ENCODE results near the gene RASAL2.
"Not testable (repeated sequence)": the region's sequence is repeated elsewhere in the genome, so short reads cannot be mapped to it uniquely, and the experiment has no call there.

RASAL2 gene

GRCh38 chr1:178061620-178062019, 32.3 kb upstream of the RASAL2 start:
- no peak overlapping the region for H3K4me3 Mint-ChIP-seq
- H3K27me3 Mint-ChIP-seq = no peaks in the 10 kb centered on the region
- H3K27ac Mint-ChIP-seq = no peak overlapping the region
- DNase-seq (no peak), ATAC-seq (no peak)
- no peaks in the 10 kb centered on the region for H3K4me1 Mint-ChIP-seq
- no peaks in the 10 kb centered on the region for H3K36me3 Mint-ChIP-seq (ENCODE audit: low read depth)
- peaks cover 4% of the 10 kb centered on the region for H3K9me3 Mint-ChIP-seq

GRCh38 chr1:178064191-178064821, 29.6 kb upstream of the RASAL2 start:
- H3K36me3 Mint-ChIP-seq (ENCODE audit: low read depth) = no peaks in the 10 kb centered on the region
- ATAC-seq (no peak), DNase-seq (no peak)
- no peaks in the 10 kb centered on the region for H3K27me3 Mint-ChIP-seq
- H3K27ac Mint-ChIP-seq = no peak overlapping the region
- H3K4me1 Mint-ChIP-seq = no peaks in the 10 kb centered on the region
- no peak overlapping the region for H3K4me3 Mint-ChIP-seq
- H3K9me3 Mint-ChIP-seq = peaks cover 4% of the 10 kb centered on the region

- DNase-seq = no peak
- no peaks in the 10 kb centered on the region for H3K4me1 Mint-ChIP-seq
- peaks cover 4% of the 10 kb centered on the region for H3K9me3 Mint-ChIP-seq
- H3K4me3 Mint-ChIP-seq = no peak overlapping the region
- no peak overlapping the region for H3K27ac Mint-ChIP-seq
- ATAC-seq = no peak
- no peaks in the 10 kb centered on the region for H3K36me3 Mint-ChIP-seq (ENCODE audit: low read depth)
- no peaks in the 10 kb centered on the region for H3K27me3 Mint-ChIP-seq
These were observed 28.7 kb upstream of the RASAL2 start for GRCh38 chr1:178065250-178065649.

GRCh38 chr1:178066296-178066907, 27.5 kb upstream of the RASAL2 start:
- no peaks in the 10 kb centered on the region for H3K36me3 Mint-ChIP-seq (ENCODE audit: low read depth)
- DNase-seq (no peak), ATAC-seq (no peak)
- no peak overlapping the region for H3K27ac Mint-ChIP-seq
- H3K4me1 Mint-ChIP-seq = no peaks in the 10 kb centered on the region
- no peak overlapping the region for H3K4me3 Mint-ChIP-seq
- no peaks in the 10 kb centered on the region for H3K27me3 Mint-ChIP-seq
- peaks cover 4% of the 10 kb centered on the region for H3K9me3 Mint-ChIP-seq

GRCh38 chr1:178066908-178067614, 26.8 kb upstream of the RASAL2 start:
- Mint-ChIP-seq H3K9me3 (peaks cover 4% of the 10 kb centered on the region), H3K27me3 (no peaks in the 10 kb centered on the region), H3K36me3 (ENCODE audit: low read depth) (no peaks in the 10 kb centered on the region), H3K4me1 (no peaks in the 10 kb centered on the region), H3K27ac (no peak overlapping the region), H3K4me3 (no peak overlapping the region)
- ATAC-seq = no peak
- DNase-seq = no peak

- no peaks in the 10 kb centered on the region for H3K36me3 Mint-ChIP-seq (ENCODE audit: low read depth)
- DNase-seq = no peak
- peaks cover 2% of the 10 kb centered on the region for H3K27me3 Mint-ChIP-seq
- H3K4me1 Mint-ChIP-seq = no peaks in the 10 kb centered on the region
- no peak overlapping the region for H3K27ac Mint-ChIP-seq
- no peak overlapping the region for H3K4me3 Mint-ChIP-seq
- no peak for ATAC-seq
- H3K9me3 Mint-ChIP-seq = peaks cover 4% of the 10 kb centered on the region
These were observed 22.1 kb upstream of the RASAL2 start for GRCh38 chr1:178071811-178072210.

- Mint-ChIP-seq H3K4me3 (no peak overlapping the region), H3K36me3 (ENCODE audit: low read depth) (no peaks in the 10 kb centered on the region), H3K27me3 (peaks cover 2% of the 10 kb centered on the region), H3K9me3 (peaks cover 4% of the 10 kb centered on the region), H3K27ac (no peak overlapping the region), H3K4me1 (no peaks in the 10 kb centered on the region)
- DNase-seq (no peak), ATAC-seq (no peak)
These were observed 21.6 kb upstream of the RASAL2 start for GRCh38 chr1:178072326-178072725.

- no peak for ATAC-seq
- Mint-ChIP-seq H3K27ac (no peak overlapping the region), H3K4me1 (no peaks in the 10 kb centered on the region)
These were observed 18.6 kb upstream of the RASAL2 start for GRCh38 chr1:178075333-178075732.

GRCh38 chr1:178076607-178077006, 17.3 kb upstream of the RASAL2 start:
- H3K9me3 Mint-ChIP-seq = peaks cover 4% of the 10 kb centered on the region
- H3K4me3 Mint-ChIP-seq = no peak overlapping the region
- no peak for DNase-seq
- no peak overlapping the region for H3K27ac Mint-ChIP-seq
- H3K36me3 Mint-ChIP-seq (ENCODE audit: low read depth) = no peaks in the 10 kb centered on the region
- peaks cover 2% of the 10 kb centered on the region for H3K27me3 Mint-ChIP-seq
- H3K4me1 Mint-ChIP-seq = no peaks in the 10 kb centered on the region
- ATAC-seq = no peak

More at GRCh38 chr1:178075333-178075732, 18.6 kb upstream of the RASAL2 start:
- no peaks in the 10 kb centered on the region for H3K36me3 Mint-ChIP-seq (ENCODE audit: low read depth)
- peaks cover 4% of the 10 kb centered on the region for H3K9me3 Mint-ChIP-seq
- DNase-seq = no peak
- H3K27me3 Mint-ChIP-seq = peaks cover 2% of the 10 kb centered on the region
- no peak overlapping the region for H3K4me3 Mint-ChIP-seq

GRCh38 chr1:178077917-178078316, 16.0 kb upstream of the RASAL2 start:
- peaks cover 4% of the 10 kb centered on the region for H3K9me3 Mint-ChIP-seq
- no peaks in the 10 kb centered on the region for H3K4me1 Mint-ChIP-seq
- ATAC-seq = no peak
- H3K27ac Mint-ChIP-seq = no peak overlapping the region
- H3K27me3 Mint-ChIP-seq = peaks cover 2% of the 10 kb centered on the region
- H3K36me3 Mint-ChIP-seq (ENCODE audit: low read depth) = no peaks in the 10 kb centered on the region
- DNase-seq = no peak
- H3K4me3 Mint-ChIP-seq = no peak overlapping the region

- Mint-ChIP-seq H3K27me3 (peaks cover 17% of the 10 kb centered on the region), H3K36me3 (ENCODE audit: low read depth) (no peaks in the 10 kb centered on the region), H3K4me1 (no peaks in the 10 kb centered on the region), H3K9me3 (peaks cover 7% of the 10 kb centered on the region), H3K4me3 (no peak overlapping the region), H3K27ac (no peak overlapping the region)
- ATAC-seq = no peak
- no peak for DNase-seq
These were observed 7.6 kb upstream of the RASAL2 start for GRCh38 chr1:178086294-178086693.

GRCh38 chr1:178086766-178087165, 7.1 kb upstream of the RASAL2 start:
- Mint-ChIP-seq H3K36me3 (ENCODE audit: low read depth) (no peaks in the 10 kb centered on the region), H3K4me3 (no peak overlapping the region), H3K27ac (no peak overlapping the region), H3K9me3 (peaks cover 7% of the 10 kb centered on the region), H3K4me1 (no peaks in the 10 kb centered on the region), H3K27me3 (peaks cover 21% of the 10 kb centered on the region)
- DNase-seq (no peak), ATAC-seq (no peak)

- no peak for DNase-seq
- H3K27me3 Mint-ChIP-seq = peaks cover 36% of the 10 kb centered on the region
- H3K27ac Mint-ChIP-seq = no peak overlapping the region
- peaks cover 10% of the 10 kb centered on the region for H3K4me1 Mint-ChIP-seq
- no peaks in the 10 kb centered on the region for H3K9me3 Mint-ChIP-seq
- ATAC-seq = no peak
- no peaks in the 10 kb centered on the region for H3K36me3 Mint-ChIP-seq (ENCODE audit: low read depth)
- no peak overlapping the region for H3K4me3 Mint-ChIP-seq
These were observed 5.3 kb upstream of the RASAL2 start for GRCh38 chr1:178088651-178089050.

- not testable (repeated sequence) for H3K36me3 Mint-ChIP-seq (ENCODE audit: low read depth); DNase-seq; H3K4me3 Mint-ChIP-seq; H3K27ac Mint-ChIP-seq; H3K9me3 Mint-ChIP-seq; ATAC-seq
- Mint-ChIP-seq H3K27me3 (peaks cover 57% of the 10 kb centered on the region), H3K4me1 (peaks cover 15% of the 10 kb centered on the region)
These were observed 2.5 kb upstream of the RASAL2 start for GRCh38 chr1:178091454-178091853.
